GM08714 (cell line): ENCODE results near the gene NEMP2.
A peak's percentile ranks its signal among the peaks of the same experiment; 100 is the strongest.

Experiments
- H3K4me3 ChIP-seq: fragments of 200-500 bp; sonication (Bioruptor generic); 2 replicates; pipeline ENCODE4 v1.5.1; 2014; ENCODE audit warnings: mild to moderate bottlenecking, low read length, inconsistent platforms
- ZNF274 ChIP-seq: IDR thresholded peaks from 2 replicates; pipeline ENCODE4 v1.6.1; 2012; ENCODE audit warnings: mild to moderate bottlenecking, low read depth, low read length

NEMP2 gene

DNA sequence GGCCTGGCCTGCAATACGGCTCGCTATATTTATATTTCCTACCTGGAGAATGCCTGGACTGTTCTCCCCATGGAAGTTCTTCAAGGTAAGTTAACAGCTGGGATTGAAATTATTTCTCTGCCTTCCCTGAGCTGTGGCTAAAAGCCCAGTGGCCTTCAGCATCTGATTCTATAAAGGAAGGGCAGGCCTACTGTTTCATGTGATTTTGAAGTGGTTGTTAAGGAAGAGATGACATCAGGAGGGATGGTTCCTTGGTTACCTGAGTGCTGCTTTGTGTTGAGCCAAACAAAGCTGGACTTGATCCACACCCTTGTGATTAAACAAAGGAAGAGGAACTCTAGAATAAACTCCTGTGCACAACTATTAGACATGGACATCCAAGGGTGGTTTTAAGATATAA lies 64.8 kb downstream of the NEMP2 start:
- peak overlapping the region; percentile 51; the same call in 1 of the 2 replicates for H3K4me3 ChIP-seq
- TF ChIP-seq ZNF274 = no peak

DNA sequence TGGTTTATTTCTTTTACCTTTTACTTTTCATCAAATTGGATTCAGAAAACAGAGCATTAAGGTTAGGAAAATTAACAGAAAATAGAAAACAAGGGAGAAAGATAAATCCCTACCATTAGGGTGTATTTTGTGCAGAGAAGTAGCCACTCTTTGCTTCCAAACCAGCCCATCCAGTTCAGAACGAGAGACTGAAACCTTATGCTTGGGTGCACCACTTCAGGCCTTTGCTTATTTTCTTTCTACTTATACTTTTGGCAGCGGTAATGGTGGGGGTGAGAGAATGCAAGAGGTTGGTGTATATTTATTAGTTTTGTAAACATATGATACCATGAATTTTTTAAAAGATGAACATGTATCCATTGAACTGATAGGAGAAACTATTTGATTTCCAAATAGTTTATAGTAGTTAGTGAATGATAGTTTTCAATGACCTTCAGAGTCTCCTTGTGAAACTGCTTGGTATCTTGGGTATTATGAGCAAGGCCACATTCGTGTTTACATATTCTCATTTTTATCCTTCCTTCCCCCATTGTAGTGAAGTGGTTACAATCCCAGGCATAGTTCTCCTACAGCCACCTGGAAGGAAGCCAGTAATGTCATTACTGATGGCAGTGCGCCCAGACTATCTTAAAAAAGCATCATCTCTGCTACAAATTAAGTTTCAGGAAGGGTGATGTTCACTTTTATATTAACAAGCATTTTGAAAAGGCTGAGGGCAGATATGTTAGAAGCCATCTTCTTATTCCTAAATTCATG lies 65.5 kb downstream of the NEMP2 start:
- TF ChIP-seq ZNF274 = no peak
- H3K4me3 ChIP-seq = peak overlapping the region; percentile 62; the same call in 1 of the 2 replicates

DNA sequence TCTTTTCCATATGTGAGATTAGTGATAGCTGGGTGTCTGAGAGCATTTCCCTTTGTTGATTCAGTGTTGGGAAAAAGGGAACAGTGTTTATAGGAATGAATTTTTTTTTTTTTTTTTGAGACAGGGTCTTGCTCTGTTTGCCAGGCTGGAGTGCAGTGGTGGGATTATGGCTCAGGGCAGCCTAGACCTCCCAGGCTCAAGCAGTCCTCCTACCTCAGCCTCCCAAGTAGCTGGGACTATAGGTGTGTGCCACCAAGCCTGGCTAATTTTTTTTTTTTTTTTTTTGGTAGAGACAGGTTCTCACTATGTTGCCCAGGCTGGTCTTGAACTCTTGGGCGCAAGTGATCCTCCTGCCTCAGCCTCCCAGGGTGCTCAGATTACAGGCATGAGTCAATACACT lies 66.2 kb downstream of the NEMP2 start:
- peak overlapping the region; percentile 62; the same call in 1 of the 2 replicates for H3K4me3 ChIP-seq

DNA sequence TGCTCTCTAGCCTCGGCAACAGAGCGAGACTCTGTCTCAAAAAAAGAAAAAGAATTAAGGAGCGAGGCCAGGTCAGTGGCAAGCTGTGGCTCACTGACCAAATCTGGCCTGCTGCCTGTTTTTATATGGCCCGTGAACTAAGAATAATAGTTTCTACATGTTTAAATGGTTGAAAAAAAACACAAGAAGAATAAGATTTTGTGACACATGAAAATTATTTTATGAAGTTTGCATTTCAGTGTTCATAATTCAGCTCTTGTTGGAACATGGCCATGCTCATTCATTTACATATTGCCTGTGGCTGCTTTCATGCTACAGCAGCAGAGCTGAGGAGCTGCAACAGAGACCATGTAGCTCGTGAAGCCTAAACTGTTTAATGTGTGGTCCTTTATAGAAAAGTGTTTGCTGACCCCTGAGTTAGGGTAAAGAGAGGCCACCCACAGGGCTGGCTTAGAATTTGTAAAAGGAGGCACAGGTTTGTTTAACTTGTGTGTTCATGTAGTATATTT lies 66.9 kb downstream of the NEMP2 start:
- TF ChIP-seq ZNF274 = no peak
- H3K4me3 ChIP-seq = no peak overlapping the region

DNA sequence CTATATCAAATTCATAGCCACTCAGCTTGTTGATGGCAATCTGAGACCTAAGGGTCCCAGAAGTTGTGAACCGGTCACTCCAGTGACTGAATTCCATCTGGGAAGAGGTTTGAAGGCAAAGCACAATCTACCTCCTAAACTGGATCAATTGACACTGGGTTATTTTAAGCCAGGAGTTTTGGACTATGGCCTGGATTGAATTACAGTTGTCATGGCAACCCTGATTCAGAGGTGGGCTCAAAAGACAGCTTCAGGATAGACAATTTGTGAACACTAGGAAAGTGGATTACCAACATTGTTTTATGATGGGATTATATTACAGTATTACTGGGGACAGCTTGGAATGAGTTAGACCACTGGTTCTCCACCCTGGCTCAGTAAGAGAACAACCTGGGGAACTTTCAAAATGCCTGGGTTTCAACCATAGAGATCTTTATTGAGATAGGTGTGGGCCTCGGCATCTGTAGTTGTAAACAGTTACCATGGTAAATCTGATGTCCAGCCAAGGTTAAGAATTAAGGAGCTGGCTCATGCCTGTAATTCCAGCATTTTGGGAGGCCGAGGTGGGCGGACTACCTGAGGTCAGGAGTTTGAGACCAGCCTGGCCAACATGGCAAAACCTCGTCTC lies 67.6 kb downstream of the NEMP2 start:
- H3K4me3 ChIP-seq = no peak overlapping the region
- no peak for TF ChIP-seq ZNF274

DNA sequence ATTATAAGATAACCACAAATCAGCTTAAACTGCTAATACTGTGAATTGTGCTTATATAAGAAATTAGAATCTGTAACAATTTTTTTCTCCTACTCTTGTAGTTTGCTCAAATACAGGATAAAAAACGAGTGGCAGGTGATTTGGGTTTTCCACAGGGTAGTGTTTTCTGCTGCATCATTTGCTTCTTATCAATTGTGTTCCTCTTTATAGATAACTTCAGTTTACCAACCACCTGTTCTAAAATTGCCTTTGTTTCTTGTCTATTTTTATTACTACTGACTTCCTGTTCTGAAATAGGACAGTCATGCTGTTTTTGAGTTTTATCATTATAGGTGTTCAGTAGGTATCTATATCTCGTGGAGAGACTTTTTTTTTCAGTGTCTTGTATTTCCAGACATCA lies 69.5 kb downstream of the NEMP2 start:
- no peak overlapping the region for H3K4me3 ChIP-seq

DNA sequence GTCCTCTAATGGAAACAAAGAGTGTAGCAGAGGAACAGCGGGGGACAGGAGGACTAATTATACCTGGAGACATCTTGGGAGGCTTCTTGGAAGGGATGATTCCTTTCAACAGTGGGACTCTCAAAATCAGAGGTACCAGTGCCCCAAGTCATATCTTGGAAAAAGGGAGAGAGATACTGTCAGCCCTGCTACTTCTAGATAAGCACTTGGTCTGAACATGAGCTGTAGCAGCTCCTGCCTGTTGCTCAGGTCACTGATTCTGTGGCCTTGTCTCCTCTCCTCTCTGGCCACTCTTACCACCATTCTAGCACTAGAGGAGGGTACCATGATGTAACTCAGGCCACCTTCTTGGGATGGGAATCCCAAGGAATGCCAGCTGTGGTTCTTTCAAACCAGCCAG lies 71.9 kb downstream of the NEMP2 start:
- TF ChIP-seq ZNF274 = no peak
- no peak overlapping the region for H3K4me3 ChIP-seq

More for the DNA sequence above, 69.5 kb downstream of the NEMP2 start:
- TF ChIP-seq ZNF274 = no peak

DNA sequence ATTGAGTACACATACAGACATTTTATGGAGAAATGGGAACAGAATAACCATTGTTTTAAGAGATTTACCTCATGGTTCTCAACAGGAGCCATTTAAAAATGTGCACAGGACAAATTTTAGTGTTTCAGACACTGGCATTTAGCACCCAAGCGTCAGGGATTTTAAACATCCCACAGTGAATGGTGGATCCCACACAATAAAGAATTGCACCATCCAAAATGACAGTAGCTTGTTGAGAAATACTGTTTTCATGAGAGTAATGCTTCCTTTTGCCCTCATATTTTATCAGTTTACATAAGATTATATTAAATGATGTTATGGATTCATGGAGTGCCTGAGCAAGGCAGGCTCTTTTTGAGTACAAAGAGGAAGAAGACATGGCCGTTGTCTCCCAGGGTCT lies 72.3 kb downstream of the NEMP2 start:
- no peak overlapping the region for H3K4me3 ChIP-seq
- no peak for TF ChIP-seq ZNF274

DNA sequence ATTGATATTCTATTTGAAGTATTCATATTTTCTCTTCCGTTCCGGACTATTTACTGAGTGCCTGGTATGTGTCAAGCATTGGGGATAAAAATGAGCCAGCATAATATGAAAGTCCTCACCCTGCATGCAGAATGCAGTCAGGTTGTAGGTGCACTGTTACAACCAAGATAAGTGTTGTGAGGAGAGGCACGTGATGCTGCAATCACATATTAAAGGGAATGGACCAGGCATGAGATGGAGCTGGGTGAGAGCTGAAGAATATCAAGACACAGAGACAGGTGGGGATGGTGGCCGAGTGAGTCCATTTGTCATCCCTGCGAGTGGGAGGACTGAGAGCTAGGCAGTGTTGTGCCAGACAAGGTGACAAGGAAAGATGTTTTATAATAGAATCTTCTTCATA lies 74.0 kb downstream of the NEMP2 start:
- H3K4me3 ChIP-seq = no peak overlapping the region
- TF ChIP-seq ZNF274 = no peak

DNA sequence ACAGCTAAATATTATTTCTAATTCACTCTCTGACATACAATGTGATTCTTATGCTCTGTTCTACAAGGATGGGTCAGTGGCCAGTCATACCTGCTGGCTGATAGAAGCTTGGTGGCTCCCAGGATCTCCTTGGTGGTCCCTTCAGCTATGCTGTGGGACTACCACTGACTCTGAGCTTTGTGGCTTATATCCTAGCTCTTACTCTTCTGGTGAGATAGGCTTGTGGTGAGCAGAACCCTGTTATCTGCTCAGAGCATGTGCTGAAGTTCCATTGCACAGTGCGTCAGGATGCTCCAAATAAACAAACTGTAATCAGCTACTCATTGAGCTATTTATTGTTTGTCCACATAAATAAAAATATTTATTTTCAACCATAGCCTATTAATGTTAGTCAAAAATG lies 74.6 kb downstream of the NEMP2 start:
- H3K4me3 ChIP-seq = no peak overlapping the region
- TF ChIP-seq ZNF274 = no peak

DNA sequence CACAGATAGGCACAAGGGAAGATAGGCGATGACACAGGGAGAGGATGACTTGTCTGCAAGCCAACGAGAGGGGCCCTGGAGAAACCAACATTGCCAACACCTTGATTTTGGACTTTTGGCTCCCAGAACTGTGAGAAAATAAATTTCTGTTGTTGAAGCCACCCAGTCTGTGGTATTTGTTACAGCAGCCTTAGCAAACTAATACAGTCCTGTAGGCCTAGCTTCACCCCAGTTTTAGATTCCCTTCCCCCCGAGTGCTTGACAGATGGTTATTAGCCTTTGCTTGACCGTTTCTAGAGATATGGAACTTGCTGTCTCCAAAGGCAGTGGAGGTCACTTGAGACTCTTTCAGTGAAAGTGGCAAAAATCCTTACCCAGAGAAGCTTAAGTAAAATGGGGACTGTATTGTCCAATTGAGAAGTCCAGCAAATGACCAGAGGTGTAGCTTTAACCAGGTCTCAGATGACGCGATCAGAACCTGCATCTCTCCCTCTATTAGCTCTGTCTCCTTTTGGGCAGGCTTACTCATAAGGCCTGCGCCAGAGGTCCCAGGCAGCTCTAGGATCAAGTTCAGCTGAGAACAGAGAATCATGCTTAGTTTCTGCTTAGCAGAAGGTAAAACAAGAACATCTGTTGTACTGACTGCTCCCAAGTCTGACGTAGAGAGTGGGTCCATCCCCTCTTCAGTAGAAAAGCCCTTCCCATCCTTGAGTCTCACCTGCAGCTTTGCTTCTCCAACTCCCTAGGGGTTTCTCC lies 76.0 kb downstream of the NEMP2 start:
- TF ChIP-seq ZNF274 = no peak
- H3K4me3 ChIP-seq = no peak overlapping the region

DNA sequence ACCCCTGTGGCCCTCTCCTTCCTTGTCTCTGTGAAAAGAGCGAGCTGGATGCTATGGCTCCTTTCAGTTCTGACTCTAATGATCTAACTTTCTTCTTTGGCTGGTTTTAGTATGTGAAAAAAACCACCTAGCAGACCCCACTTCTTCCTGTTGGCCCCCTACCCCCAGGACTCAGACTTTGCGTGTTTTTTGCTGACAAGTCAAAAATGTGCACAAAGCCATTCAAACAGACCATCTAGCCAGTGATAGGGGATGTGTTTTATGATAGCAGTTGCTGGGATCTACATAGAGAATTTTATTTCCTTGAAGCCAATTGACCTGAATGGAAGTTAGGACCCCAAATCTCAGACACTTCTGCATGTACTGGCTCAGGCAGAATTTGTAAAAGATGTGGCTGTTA lies 77.3 kb downstream of the NEMP2 start:
- H3K4me3 ChIP-seq = no peak overlapping the region
- no peak for TF ChIP-seq ZNF274

DNA sequence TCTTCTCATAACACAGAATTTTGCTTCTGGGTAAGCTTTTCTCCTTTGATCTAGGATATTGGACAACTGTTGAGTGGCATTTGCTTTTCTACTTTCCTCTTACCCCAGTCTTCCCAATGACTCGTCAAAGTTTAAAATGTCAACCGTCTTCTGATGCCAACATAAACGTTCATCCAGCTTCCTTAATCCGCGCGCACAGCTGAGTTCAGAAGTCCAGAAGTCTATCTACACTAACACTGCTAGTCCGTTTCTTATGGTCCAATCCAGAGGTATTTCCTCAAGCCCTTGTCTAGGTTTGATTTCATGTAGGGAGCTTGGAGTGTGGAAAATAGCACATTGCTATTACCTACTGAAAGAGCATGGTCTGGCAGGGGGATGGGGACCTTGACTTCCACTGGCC lies 77.7 kb downstream of the NEMP2 start:
- no peak overlapping the region for H3K4me3 ChIP-seq
- no peak for TF ChIP-seq ZNF274

DNA sequence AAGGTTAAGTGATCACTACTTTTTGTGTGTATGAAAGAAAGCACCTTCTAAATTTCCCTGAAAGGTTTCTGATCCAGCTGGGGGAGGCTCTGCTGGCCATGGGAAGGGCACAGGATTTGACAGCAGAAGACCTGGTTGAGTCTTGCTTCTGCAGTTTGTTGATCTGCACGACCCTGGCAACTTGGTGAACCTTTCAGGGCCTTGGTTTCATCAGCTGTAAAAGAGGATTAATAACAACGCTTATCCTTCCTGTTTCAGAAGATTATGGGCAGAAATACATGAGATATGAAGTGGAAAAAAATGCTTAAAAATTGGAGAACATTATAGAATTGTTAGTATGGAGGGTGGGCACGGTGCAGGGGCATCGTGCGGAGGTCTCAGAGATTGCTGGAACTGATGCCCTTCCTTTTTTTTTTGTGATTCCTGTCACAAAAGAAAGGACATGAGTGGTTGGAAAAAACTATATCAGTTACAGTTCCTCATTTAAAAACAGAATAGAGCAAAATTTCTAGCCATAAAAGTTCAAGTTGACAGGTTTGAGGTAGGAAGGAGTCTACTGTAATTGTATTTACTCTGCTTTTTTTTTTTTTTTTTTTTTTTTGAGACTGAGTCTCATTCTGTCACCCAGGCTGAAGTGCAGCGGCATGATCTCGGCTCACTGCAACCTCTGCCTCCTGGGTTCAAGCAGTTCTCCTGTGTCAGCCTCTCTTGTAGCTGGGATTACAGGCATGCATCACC lies 79.0 kb downstream of the NEMP2 start:
- no peak overlapping the region for H3K4me3 ChIP-seq
- no peak for TF ChIP-seq ZNF274
